ENCODE data around the gene FAM131A.

The FAM131A gene, protein sequence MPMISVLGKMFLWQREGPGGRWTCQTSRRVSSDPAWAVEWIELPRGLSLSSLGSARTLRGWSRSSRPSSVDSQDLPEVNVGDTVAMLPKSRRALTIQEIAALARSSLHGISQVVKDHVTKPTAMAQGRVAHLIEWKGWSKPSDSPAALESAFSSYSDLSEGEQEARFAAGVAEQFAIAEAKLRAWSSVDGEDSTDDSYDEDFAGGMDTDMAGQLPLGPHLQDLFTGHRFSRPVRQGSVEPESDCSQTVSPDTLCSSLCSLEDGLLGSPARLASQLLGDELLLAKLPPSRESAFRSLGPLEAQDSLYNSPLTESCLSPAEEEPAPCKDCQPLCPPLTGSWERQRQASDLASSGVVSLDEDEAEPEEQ

DNA sequence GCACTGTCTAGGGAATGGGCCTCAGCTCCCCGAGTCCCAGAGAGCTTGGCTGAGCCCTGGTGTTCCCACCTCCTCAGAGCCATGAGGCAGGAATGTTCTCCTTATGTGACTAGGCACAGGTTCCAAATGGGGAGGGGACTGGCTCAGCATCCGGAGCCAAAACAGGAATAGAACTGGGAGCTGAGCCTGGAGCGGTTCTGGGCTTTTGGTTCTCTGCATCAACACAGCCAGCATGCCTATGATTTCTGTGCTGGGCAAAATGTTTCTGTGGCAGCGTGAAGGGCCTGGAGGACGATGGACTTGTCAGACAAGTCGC lies at the start of gene FAM131A:
TSS of gene FAM131A (plus strand) at position 202 of the 316 bp plus-strand sequence. CDS start at position 233, 31 bp downstream.
- TF ChIP-seq GATA3 (IDR thresholded peaks at IDR 0.05; ENCODE audit: low read depth, low read length) (no peak), GATA2 (IDR thresholded peaks at IDR 0.05; ENCODE audit: low read depth, low read length) (no peak)

GRCh38 chr3:184289426-184289938 lies 47.9 kb upstream of the FAM131A start:
- TF ChIP-seq GATA2 (IDR thresholded peaks at IDR 0.05; ENCODE audit: low read depth, low read length) (no peak), GATA3 (IDR thresholded peaks at IDR 0.05; ENCODE audit: low read depth, low read length) (no peak)

- TF ChIP-seq GATA3 (IDR thresholded peaks at IDR 0.05; ENCODE audit: low read depth, low read length) (no peak), GATA2 (IDR thresholded peaks at IDR 0.05; ENCODE audit: low read depth, low read length) (no peak)
These were observed 47.1 kb upstream of the FAM131A start for GRCh38 chr3:184290331-184290730.

GRCh38 chr3:184291044-184291737 lies 46.2 kb upstream of the FAM131A start:
- TF ChIP-seq GATA2 (IDR thresholded peaks at IDR 0.05; ENCODE audit: low read depth, low read length) (no peak), GATA3 (IDR thresholded peaks at IDR 0.05; ENCODE audit: low read depth, low read length) (no peak)

- TF ChIP-seq GATA3 (IDR thresholded peaks at IDR 0.05; ENCODE audit: low read depth, low read length) (no peak), GATA2 (IDR thresholded peaks at IDR 0.05; ENCODE audit: low read depth, low read length) (no peak)
These were observed 45.5 kb upstream of the FAM131A start for GRCh38 chr3:184291738-184292445.

GRCh38 chr3:184295771-184296170 lies 41.6 kb upstream of the FAM131A start:
- no peak for TF ChIP-seq GATA2 (IDR thresholded peaks at IDR 0.05; ENCODE audit: low read depth, low read length)
- no peak for TF ChIP-seq GATA3 (IDR thresholded peaks at IDR 0.05; ENCODE audit: low read depth, low read length)

- TF ChIP-seq GATA2 (IDR thresholded peaks at IDR 0.05; ENCODE audit: low read depth, low read length) (no peak), GATA3 (IDR thresholded peaks at IDR 0.05; ENCODE audit: low read depth, low read length) (no peak)
These were observed 40.8 kb upstream of the FAM131A start for GRCh38 chr3:184296616-184297015.

GRCh38 chr3:184298759-184299487 lies 38.5 kb upstream of the FAM131A start, which contains the start of gene PSMD2:
PSMD2 (plus strand) TSS chr3:184299241; CDS start chr3:184299267, 26 bp downstream.
- TF ChIP-seq GATA3 (IDR thresholded peaks at IDR 0.05; ENCODE audit: low read depth, low read length) = no peak
- TF ChIP-seq GATA2 (IDR thresholded peaks at IDR 0.05; ENCODE audit: low read depth, low read length) = no peak

DNA sequence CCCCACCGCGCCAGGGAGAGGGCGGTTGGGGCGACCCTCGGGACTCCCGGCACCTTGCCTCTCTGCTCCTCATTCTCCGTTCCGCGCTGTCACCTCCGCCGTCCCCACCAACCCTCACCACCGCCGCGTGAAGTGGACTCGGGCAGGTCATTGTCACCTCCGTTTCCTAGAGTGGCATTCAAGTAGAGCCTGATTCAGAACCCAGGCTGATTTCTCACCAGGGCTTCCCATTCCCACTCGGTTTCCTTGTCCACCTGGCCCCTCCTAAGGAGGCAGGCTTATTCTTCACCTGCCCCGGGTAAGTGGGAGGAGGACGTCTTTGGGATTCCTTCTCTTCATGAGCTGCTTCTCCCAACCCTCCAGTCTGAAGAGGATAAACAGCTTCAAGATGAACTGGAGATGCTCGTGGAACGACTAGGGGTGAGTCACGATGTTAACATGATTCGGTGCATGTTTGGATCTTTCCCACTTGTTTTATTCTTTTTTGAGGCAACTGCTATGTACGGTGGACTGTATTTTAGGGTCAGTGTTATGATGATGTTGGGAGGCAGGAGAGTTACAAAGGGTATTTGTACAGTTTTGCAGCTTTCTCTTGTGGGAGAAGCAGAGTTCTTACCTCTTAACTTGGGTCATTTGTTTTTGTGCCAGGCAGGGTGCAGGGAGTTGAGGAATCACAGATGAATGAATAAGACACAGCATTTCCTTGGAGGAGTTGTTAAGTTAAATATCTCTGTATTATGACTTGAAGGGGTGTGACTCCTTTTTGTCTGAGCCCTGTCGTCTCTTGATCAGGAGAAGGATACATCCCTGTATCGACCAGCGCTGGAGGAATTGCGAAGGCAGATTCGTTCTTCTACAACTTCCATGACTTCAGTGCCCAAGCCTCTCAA lies 37.7 kb upstream of the FAM131A start:
- TF ChIP-seq GATA2 (IDR thresholded peaks at IDR 0.05; ENCODE audit: low read depth, low read length) = no peak
- TF ChIP-seq GATA3 (IDR thresholded peaks at IDR 0.05; ENCODE audit: low read depth, low read length) = no peak

GRCh38 chr3:184300378-184300720 lies 37.1 kb upstream of the FAM131A start:
- TF ChIP-seq GATA2 (IDR thresholded peaks at IDR 0.05; ENCODE audit: low read depth, low read length) = no peak

- TF ChIP-seq GATA3 (IDR thresholded peaks at IDR 0.05; ENCODE audit: low read depth, low read length) (no peak), GATA2 (IDR thresholded peaks at IDR 0.05; ENCODE audit: low read depth, low read length) (no peak)
These were observed 31.8 kb upstream of the FAM131A start for GRCh38 chr3:184305577-184305976.

DNA sequence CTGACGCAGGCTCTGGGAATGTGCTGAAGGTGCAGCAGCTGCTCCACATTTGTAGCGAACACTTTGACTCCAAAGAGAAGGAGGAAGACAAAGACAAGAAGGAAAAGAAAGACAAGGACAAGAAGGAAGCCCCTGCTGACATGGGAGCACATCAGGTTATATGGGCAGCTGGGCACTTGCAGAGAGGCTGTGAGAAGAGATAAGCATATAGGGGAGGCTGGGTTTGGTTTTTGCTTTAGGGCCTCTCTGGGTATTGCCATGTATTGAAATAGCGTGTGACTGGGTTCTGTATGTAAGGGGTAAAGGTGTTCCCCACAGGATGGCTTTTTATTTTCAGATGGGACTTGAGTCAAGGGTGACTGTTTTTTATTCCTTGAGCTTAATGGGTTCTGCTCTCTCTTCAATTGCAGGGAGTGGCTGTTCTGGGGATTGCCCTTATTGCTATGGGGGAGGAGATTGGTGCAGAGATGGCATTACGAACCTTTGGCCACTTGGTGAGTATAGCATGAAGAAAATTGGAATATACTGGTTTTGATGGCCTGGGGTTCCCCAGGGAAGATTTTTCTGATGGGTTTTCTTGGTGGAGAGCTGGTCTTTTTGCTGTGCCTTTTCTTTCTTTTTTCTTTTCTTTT lies 30.9 kb upstream of the FAM131A start:
- TF ChIP-seq GATA3 (IDR thresholded peaks at IDR 0.05; ENCODE audit: low read depth, low read length) (no peak), GATA2 (IDR thresholded peaks at IDR 0.05; ENCODE audit: low read depth, low read length) (no peak)
